ENCODE measurements around the gene SBNO2.
A peak's percentile ranks its signal among the peaks of the same experiment; 100 is the strongest.

The SBNO2 gene

GRCh38 chr19:1085053-1085658 lies 88.9 kb downstream of the SBNO2 start:
- no peak for DNase-seq

GRCh38 chr19:1084024-1084868 lies 89.8 kb downstream of the SBNO2 start:
- DNase-seq, result no peak

DNA sequence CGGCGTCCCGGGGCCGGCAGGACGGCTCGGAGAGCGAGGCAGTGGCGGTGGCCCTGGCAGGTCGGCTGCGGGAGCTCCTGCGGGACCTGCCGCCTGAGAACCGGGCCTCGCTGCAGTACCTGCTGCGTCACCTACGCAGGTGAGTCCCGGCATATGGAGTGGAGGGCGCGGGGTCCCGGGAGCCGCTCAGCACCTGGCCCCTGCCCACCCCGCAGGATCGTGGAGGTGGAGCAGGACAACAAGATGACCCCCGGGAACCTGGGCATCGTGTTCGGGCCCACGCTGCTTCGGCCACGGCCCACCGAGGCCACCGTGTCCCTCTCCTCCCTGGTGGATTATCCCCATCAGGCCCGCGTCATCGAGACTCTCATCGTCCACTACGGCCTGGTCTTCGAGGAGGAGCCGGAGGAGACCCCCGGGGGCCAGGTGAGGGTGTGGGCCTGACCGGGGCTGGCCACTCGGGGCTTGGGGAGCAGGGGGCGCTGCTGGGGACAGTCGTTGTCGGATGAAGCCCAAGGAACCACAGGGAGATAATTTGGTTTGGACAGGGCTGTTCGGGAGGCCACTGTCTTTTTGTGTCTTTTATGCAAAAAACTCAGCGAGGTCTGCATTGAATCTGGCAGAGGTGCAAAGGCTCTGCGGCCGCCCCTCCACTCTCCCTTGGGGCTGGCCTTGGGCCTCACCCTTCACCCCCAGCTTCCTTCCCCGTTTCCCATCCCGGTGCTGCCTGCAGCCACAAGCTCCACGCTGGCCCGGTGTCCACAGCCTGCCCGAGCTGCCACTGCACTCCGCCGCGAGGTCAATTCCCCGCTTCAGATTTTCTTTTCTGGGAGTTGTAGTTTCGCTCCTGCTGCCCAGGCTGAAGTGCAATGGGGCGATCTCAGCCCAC lies 90.9 kb downstream of the SBNO2 start:
- DNase-seq, result no peak

GRCh38 chr19:1082165-1082927 lies 91.7 kb downstream of the SBNO2 start:
- DNase-seq, result no peak

DNA sequence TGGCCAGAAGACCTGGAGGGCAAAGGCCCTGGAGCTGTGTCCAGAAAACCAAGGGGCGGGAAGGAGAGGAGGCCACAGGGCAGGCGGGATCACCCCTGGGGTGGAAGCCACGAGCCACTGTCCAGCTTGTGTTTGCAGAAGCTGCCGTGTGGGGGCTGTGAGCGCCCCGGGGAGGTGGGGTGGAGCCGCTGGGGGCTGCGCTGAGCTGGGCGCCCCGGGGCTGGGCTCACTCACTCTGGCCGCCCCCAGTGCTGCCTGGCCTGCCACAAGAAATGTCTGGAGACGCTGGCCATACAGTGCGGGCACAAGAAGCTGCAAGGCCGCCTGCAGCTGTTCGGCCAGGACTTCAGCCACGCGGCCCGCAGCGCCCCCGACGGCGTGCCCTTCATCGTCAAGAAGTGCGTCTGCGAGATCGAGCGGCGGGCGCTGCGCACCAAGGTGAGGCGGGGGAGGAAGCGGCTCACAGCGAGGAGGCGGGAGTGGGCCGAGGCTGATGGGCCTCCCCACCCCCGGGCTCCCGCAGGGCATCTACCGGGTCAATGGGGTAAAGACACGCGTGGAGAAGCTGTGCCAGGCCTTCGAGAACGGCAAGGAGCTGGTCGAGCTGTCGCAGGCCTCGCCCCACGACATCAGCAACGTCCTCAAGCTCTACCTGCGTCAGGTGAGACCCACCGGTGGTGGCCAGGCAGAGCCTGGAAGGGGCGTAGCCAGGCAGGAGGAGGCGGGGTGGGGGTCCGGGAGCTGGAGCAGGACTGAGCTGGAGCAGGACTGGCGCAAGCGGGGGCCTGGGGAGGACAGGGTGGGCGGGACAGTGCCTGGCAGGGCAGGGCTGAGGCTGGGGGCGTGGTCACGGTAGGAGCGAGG lies 92.5 kb downstream of the SBNO2 start:
- DNase-seq, result no peak

DNA sequence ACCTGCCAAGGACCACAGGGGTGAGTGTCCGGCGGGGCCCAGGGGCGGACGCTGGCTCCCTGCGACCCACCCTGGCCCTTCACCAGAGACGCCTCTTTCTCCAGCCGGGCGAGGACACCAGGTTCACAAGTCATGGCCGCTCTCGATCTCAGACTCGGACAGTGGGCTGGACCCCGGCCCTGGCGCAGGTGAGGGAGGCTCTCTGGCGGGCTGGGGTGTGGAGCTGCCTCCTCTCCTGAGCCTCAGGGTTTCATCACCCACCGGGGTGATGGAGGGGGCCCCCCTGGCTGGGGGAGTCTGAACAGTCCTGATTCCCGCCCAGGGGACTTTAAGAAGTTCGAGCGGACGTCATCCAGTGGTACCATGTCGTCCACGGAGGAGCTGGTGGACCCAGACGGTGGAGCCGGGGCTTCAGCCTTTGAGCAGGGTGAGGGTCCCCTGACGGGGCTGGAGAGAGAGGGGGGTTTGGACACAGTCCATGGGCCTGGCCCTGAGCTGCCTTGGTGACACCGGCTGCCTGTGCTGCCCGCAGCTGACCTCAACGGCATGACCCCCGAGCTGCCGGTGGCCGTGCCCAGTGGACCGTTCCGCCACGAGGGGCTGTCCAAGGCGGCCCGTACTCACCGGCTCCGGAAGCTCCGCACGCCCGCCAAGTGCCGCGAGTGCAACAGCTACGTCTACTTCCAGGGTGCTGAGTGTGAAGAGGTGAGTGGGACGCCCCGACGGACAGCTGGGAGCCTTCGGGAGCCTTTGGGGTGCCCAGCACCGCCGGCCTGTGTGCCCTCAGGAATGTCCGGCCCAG lies 93.5 kb downstream of the SBNO2 start:
- no peak for DNase-seq

- DNase-seq, result no peak
Observed at GRCh38 chr19:1079566-1080111, 94.4 kb downstream of the SBNO2 start.

- DNase-seq, result peak; percentile 83
Observed at GRCh38 chr19:1076951-1077350, 97.1 kb downstream of the SBNO2 start.

DNA sequence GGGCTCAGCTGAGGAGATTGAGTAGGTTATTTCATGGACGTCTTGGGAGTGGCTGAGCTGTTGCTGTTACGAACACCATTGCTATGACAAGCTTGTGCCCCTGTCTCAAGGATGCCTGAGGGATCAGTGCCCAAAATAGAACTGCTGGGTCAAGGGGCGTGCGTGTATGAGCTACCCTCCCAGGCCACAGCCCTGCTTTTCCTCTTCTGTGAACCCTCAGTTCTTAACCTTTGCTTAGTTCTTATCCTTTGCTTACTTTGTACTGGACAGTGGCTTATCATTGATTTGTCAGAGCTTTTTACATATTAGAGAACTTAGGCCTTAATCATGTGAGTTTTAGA lies 98.1 kb downstream of the SBNO2 start:
- DNase-seq, result no peak

DNA sequence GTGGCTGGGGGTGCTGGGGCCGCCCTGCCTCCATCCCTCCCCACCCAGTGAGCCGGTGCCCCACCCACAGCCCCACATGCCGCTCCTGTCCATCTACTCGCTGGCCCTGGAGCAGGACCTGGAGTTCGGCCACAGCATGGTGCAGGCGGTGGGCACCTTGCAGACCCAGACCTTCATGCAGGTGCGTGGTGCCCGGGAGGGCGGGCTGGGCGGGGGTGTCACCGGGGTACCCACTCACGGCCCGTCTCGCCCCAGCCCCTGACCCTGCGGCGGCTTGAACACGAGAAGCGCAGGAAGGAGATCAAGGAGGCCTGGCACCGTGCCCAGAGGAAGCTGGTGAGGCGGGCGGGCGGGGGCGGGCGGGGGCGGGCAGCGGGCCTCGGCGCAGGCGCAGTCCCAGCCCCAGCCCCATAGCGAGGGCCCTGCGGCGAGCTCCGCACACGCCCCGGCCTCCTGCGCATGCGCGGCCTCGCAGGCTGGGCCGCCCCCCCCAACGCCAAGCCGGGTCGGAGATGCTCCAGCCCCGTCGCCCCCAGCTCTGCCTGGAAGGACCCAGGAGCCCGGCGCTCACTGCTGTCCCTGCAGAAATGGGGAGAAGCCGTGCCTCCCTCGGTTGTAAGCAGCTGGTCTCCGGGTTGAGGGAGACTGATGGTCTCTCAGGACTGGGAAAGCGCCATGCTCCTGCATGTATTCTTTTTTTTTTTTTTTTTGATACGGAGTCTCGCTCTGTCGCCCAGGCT lies 99.4 kb downstream of the SBNO2 start:
- DNase-seq, result peak; percentile 78

DNA sequence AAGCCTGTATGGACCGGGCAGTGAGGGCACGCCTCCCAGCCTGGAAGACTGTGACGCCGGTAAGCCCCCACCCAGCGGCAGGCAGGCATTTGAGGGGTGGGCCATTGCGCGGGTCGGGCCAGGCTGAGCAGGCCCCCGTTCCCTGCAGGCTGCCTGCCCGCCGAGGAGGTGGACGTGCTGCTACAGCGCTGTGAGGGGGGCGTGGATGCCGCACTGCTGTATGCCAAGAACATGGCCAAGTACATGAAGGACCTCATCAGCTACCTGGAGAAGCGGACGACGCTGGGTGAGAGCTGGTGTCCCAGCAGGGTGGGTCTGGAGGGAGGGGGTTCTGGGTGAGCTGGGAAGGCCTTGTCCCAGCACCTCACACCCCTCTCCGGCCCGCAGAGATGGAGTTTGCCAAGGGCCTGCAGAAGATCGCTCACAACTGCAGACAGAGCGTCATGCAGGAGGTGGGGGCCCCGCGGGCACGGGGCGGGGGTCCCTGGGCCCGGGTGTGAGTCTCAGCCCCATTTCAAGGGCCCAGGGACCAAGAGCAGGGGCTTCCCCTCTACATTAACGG lies 100.0 kb downstream of the SBNO2 start:
- DNase-seq, result no peak

DNA sequence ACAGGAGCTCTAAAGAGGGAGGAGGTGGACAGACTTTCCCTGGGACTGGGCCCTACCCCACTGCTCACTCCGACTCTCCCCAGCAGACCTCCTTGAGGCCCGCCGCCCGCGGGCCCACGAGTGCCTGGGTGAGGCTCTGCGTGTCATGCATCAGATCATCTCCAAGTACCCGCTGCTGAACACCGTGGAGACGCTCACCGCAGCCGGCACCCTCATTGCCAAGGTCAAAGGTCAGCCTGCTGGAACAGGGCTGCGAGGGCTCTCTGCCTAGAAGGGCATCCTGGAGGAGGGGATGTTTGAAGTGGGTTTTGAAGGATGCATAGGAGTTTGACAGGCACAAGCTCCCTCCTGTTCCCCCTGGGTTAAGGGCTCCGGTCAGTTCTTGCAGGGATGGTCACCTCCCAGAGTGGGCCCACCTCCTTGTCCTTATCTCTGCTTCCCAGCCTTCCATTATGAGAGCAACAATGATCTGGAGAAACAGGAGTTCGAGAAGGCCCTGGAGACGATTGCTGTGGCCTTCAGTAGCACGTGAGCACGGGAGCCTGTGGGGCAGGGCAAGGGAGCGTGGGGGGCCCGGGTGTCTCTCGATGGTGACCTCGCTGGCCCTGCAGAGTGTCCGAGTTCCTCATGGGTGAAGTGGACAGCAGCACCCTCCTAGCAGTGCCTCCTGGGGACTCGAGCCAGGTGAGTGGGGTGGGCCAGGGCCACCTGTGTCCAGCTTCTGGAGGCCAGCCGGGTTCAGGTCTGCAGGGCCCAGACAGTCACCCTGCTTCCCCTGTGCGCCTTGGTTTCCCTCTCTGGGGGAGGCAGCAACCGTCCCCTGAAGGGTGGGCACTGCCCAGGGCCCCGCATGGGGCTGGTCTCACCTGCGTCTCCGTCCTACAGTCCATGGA lies 100.8 kb downstream of the SBNO2 start:
- DNase-seq, result no peak

- no peak for DNase-seq
Observed at GRCh38 chr19:1072371-1073015, 101.6 kb downstream of the SBNO2 start.

- no peak for DNase-seq
Observed at GRCh38 chr19:1070931-1071791, 102.9 kb downstream of the SBNO2 start.

DNA sequence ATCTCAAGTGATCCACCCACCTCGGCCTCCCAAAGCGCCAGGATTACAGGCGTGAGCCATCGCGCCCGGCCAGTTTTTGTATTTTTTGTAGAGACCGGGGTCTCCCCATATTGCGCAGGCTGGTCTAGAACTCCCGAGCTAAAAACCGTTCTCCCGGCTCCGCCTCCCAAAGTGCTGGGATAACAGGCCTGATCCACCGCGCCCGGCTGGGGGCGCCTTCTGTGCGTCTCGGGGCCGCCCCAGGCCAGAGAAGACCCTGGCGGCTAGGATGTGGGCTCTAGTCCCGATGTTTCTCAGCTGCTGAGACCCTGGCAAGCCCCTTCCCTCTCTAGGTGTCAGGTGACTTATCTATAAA lies 103.5 kb downstream of the SBNO2 start:
- DNase-seq, result no peak

GRCh38 chr19:1069009-1069779 lies 104.9 kb downstream of the SBNO2 start:
- no peak for DNase-seq
